Activated CD8-positive, alpha-beta memory T cell treated with anti-CD3 and anti-CD28 coated beads, Interleukin-2, amount 50 U/mL, for 1 hour (primary cell): ENCODE data around the gene EZR.

Experiments used
- DNase-seq: peaks from one replicate; pipeline ENCODE4 v3.0.0-alpha.2; 2020; ENCODE audit errors: extremely low read depth

Gene EZR

GRCh38 chr6:158730541-158730907 lies 88.6 kb downstream of the EZR start:
- no peak for DNase-seq

- no peak for DNase-seq
These were observed 89.1 kb downstream of the EZR start for GRCh38 chr6:158729906-158730540.

GRCh38 chr6:158725704-158726103 lies 93.5 kb downstream of the EZR start:
- no peak for DNase-seq

- no peak for DNase-seq
These were observed 96.9 kb downstream of the EZR start for GRCh38 chr6:158722176-158722729.

GRCh38 chr6:158718461-158719046 lies 100.6 kb downstream of the EZR start:
- no peak for DNase-seq

- DNase-seq: no peak
These were observed 101.5 kb downstream of the EZR start for GRCh38 chr6:158717341-158718330.
